NCI-H2196 (cell line): Measurements from ENCODE around the gene MICALL2.

Experiments
- DNase-seq: peaks from one replicate; lab custom pipeline; 2025; ENCODE audit not compliant: unreplicated experiment; lab: John Stamatoyannopoulos, UW

Gene MICALL2

GRCh38 chr7:1397491-1398327 lies 61.6 kb downstream of the MICALL2 start:
- no peak for DNase-seq

GRCh38 chr7:1396195-1396594 lies 63.1 kb downstream of the MICALL2 start:
- no peak for DNase-seq

DNA sequence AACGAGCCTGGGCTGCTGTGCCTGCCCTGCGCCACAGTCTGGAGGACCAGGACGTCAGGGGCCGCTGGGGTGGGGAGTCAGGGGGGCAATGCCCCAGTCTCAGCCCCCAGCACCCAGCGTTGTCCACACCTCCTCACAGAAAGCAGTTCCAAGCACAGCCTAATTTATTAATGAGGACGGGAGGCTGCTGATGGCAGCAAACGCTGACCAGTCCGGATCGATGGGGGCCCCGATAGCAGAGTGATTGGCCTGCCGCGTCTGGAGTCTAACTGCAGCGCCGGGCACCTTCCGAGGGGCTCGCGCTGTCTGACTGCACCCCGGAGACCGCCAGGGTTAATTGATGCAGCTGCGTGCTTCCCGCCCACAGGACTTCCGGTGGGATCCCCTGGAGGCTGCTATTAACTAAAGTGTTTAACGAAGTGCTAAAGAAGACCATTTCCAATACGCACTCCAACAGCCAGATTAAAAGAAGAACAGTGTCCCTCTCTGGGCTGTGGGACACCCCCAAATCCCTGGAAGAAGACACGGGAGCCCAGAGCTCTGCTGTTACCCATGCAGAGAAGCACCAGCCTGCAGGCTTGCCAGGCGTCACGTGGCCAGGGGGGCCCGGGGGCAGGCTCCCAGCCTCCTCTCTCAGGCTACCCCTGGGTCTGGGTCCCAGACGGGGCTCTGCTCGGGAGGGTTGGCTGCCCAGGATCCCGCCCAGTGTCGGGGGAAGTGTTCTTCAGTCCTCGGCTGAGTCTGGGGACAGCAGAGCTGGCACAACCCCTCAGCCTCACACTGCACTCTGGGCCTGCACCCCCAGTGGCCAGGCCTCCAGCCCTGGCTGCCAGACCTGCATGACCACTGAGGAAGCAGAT lies 63.8 kb downstream of the MICALL2 start:
- DNase-seq = no peak

DNA sequence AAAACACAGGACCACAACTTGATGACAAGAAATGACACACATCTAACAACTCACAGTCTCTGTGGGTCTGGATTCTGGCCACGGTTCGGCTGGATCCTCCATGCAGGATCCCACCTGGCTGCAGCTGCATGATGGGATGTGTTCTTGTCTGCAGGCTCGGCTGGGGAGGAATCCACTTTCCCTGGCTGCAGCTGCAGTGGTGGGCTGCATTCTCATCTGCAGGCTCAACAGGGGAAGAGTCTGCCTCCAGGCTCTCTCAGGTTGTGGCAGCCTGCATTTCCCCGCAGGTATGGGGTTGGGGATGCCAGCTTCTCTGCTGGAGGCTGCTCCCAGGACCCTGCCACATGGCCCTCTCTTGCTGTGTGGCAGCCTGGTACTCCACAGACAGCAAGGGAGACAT lies 64.9 kb downstream of the MICALL2 start:
- no peak for DNase-seq

GRCh38 chr7:1393421-1393820 lies 65.8 kb downstream of the MICALL2 start:
- no peak for DNase-seq

GRCh38 chr7:1392556-1392955 lies 66.7 kb downstream of the MICALL2 start:
- DNase-seq = no peak

DNA sequence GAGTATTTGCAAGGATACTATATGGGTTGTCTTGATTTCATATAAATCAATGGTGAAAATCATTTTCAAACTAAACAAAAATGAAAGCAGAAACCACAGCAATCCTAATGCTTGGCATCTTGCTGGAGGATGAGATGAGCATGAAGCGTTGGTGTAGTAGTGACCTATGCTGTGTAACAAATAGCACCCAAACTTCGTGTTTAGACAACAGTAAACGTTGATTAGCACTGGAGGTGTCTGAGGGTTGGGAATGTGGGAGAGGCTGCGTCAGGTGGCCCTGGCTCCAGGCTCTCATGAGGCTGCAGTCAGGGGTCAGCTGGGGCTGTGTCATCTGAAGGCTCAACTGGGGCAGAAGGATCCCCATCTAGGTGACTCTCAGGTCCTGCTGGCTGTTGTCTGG lies 67.8 kb downstream of the MICALL2 start:
- no peak for DNase-seq

GRCh38 chr7:1388703-1389335 lies 70.5 kb downstream of the MICALL2 start:
- no peak for DNase-seq

GRCh38 chr7:1388021-1388702 lies 71.1 kb downstream of the MICALL2 start:
- DNase-seq = no peak

DNA sequence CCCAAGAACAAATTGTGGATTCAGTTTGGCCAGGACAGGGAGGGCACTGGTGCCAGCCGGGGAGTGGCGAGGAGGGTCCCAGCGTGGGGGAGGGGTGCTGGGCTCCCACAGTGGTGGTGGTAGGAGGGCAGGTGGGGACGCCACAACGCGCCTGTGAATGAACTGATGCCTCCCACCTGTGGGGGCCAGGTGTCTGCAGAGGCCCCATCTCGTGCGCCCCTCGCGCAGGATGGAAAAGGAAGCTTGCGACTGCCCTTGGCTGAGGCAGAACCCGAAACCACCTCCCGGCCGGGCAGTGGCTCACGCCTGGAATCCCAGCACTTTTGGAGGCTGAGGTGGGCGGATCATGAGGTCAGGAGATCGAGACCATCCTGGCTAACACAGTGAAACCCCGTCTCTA lies 72.0 kb downstream of the MICALL2 start:
- DNase-seq = no peak

DNA sequence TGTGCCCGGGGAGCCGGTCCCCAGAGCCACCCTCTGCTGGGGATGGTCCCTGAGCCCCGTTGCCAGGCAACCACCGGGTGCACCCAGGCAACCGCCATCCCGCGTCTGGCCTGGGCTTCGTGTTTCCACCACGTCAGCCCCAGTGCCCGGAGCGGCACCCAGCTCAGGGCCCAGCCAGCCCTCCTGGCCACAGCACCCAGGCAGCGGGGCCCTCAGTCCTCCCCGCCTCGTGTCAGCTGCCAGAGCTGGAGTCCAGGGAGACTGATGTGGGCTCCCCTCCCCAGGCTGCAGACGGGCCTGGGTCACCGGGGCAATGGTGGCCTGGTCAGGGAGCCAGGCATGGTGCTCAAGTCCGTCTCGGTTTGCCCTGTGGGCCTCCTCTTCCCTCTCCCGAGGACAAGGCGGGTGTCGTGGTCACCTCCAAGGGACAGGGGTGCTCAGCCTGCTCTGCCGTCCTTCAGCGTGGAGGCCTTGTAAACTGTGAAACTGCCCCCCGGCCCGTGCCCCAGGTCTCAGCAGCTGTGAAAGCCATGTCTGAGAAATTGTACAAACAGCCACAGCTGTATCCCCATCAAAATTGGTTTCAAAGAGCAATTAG lies 72.5 kb downstream of the MICALL2 start:
- peak; percentile 59 for DNase-seq

- peak; percentile 30 for DNase-seq
These were observed 73.3 kb downstream of the MICALL2 start for GRCh38 chr7:1385809-1386622.

DNA sequence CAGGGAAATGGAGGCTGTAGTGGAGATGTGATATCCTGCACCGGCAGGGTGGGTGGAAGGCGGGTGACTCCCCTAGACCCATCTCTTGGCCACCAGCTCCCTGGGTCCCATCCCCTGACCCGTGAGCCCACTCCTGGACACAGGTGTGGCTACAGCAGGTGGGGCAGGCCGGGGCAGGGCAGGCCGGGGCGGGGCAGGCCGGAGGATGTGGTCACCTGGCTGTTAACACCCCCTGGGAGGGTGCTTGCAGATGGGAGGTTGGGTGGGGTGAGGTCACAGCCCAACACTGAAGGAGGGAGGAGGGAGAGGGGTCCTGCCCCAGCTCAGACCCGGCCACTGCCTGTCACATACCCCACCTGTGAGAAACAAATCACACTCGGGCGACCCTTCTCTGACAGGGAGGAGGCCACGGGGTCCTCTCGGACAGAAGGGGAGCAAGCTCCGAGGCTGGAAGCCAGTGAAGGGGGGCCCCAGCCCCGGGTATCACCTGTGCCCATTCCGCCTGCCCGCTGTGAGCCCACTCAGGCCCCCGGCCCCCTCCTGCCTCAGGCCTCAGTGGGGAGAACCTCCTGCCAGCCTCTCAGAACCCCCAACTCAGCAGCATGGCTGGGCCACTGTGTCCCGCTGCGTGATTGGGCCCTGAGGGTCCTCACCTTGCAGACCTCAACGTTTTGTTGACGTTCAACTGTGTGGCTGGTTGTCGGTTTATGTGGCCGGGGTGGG lies 74.0 kb downstream of the MICALL2 start:
- DNase-seq = no peak
